NCI-H2029 (cell line): ENCODE data around the gene TRIM27.
"Not testable (repeated sequence)": the region's sequence is repeated elsewhere in the genome, so short reads cannot be mapped to it uniquely, and the experiment has no call there.

Source experiments
- DNase-seq: peaks from one replicate; lab custom pipeline; 2025; lab: John Stamatoyannopoulos, UW

Gene TRIM27, protein sequence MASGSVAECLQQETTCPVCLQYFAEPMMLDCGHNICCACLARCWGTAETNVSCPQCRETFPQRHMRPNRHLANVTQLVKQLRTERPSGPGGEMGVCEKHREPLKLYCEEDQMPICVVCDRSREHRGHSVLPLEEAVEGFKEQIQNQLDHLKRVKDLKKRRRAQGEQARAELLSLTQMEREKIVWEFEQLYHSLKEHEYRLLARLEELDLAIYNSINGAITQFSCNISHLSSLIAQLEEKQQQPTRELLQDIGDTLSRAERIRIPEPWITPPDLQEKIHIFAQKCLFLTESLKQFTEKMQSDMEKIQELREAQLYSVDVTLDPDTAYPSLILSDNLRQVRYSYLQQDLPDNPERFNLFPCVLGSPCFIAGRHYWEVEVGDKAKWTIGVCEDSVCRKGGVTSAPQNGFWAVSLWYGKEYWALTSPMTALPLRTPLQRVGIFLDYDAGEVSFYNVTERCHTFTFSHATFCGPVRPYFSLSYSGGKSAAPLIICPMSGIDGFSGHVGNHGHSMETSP

DNA sequence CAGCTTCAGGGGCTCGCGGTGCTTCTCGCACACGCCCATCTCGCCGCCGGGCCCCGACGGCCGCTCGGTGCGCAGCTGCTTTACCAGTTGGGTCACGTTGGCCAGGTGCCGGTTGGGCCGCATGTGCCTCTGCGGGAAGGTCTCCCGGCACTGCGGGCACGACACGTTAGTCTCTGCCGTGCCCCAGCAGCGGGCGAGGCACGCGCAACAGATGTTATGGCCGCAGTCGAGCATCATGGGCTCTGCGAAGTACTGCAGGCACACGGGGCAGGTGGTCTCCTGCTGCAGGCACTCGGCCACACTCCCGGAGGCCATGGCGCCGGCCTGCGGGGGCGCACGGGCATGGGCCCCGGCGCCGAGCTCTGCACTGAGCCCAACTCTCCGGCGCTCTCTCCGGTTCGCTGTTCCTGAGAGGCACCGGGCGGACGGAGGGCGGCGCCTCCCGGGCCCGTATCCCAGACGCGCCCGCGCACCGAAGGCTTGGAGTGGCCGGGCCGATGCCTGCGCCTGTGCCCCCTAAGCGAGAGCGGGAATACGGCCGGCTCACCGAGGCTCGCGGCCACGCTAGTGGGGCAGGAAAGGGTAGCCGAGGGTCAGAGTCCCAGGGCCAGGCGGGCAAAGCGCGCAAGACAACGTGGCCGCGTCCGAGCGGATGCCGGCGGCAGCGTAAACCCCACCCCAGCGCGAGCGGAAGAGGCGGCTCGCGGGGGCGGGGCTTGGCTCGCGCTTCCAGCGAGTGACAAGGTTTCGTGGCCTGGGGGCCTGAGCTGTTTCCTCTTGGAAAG lies at the start of gene TRIM27:
Gene TRIM27, minus strand, starts transcription at position 668 of the 785 bp plus-strand sequence. Its CDS starts 353 bp downstream, at position 315.
- peak; percentile 90 for DNase-seq

DNA sequence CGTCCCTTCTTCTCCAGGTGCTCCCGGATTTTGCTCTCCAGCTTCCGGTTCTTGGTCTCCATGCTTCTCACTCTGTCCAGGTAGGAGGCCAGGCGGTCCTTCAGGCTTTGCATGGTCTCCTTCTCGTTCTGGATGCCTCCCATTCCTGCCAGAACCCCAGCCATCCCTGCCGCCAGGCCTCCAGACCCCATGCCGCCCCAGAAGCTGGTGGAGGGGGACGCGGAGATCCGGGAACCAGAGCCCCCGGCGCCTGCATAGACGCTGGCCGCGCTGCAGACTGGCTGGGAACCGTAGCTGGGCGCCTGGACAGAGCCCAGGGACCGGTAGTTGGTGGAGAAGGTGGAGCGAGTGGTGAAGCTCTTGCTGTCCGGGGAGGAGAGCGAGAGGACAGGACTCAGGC lies 46.3 kb upstream of the TRIM27 start:
- not testable (repeated sequence) for DNase-seq

DNA sequence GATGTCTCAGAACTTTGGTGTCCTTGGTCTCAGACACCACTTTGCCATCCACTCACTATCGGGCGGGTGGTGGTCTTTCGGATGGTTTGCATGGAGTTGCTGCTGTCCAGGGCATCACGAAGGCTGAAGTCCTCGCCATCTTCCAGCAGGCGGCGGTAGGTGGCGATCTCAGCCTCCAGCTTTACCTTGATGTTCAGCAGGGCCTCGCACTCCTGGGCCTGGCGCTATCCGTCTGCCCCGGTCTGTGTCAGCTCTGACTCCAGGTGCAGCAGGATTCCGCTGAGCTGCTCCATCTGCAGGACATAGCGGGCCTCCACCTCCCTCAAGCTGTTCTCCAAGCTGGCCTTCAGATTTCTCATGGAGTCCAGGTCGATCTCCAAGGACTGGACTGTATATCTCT lies 45.3 kb upstream of the TRIM27 start:
- no peak for DNase-seq

DNA sequence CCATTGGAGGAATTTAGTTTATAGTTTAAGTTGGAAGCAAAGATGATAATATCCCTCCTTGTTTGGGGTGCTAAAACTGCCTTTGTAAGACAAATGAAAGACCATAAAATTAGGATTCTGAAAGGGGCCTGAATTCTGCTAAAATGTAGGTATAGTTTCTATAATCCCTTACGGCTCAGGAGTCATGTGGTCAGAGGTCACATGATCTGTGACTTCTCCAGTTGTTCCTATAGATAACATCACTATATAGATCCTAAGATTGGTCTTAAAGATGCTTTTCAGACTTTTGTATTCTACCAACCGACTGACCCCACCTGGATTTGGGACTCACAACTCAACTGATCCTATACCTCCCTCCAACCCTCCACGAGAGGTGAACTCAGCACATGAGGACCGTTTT lies 44.7 kb upstream of the TRIM27 start:
- no peak for DNase-seq

DNA sequence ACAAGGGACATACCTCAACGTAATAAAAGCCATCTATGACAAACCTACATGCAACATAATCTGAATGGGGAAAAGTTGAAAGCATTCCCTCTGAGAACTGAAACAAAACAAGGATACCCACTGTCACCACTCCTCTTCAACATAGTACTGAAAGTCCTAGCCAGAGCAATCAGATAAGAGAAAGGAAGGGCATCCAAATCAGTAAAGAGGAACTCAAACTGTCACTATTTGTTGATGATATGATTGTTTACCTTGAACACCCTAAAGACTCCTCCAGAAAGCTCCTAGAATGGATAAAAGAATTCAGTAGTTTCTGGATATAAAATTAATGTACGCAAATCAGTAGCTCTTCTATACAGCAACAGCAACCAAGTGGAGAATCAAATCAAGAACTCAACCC lies 41.9 kb upstream of the TRIM27 start:
- DNase-seq, result no peak

DNA sequence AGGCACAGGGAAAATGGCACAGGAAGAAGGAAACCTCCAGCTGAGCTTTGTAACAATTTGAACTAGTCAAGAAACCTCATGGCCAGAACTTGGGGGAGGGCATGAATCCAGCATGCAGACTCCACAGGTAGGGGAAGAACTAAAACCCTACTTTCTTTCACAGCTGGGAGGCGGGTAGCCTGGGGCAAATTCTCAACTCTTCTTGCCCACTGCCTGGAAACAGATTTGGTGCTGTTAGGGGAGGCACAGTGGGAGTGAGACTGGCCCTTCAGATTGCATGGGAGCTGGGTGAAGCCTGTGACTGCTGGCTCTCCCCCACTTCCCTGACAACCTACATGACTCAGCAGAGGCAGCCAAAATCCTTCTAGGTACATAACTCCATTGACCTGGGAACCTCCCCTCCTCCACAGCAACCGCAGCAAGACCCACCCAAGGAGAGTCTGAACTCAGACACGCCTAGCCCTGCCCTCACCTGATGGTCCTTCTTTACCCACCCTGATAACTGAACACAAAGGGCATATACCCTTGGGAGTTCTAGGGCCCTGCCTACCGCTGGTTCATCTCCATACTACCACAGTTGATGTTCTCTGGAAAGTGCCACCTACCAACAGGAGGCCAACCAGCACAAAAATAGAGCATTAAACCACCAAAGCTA lies 37.2 kb upstream of the TRIM27 start:
- no peak for DNase-seq

DNA sequence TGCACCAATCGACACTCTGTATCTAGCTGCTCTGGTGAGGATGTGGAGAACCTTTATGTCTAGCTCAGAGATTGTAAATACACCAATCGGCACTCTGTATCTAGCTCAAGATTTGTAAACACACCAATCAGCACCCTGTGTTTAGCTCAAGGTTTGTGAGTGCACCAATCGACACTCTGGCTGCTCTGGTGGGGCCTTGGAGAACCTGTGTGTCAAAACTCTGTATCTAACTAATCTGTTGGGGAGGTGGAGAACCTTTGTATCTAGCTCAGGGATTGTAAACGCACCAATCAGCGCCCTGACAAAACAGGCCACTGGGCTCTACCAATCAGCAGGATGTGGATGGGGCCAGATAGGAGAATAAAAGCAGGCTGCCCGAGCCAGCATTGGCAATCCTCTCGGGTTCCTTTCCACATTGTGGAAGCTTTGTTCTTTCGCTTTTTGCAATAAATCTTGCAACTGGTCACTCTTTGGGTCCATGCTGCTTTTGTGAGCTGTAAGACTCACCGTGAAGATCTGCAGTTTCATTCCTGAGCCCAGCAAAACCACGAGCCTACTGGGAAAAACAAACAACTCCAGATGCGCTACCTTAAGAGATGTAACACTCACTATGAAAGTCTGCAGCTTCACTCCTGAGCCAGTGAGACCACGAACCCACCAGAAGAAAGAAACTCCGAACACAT lies 34.9 kb upstream of the TRIM27 start:
- DNase-seq, result not testable (repeated sequence)

DNA sequence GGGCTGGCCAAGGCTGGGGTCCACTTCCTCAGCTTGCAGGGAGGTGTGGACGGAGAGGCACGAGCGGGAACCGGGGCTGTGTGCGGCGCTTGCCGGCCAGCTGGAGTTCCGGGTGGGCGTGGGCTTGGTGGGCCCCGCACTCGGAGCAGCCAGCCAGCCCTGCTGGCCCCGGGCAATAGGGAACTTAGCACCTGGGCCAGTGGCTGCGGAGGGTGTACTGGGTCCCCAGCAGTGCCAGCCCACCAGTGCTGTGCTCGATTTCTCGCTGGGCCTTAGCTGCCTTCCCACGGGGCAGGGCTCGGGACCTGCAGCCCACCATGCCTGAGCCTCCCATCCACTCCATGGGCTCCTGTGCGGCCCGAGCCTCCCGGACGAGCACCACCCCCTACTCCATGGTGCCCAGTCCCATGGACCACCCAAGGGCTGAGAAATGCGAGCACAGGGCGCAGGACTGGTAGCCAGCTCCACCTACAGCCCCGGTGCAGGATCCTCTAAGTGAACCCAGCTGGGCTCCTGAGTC lies 34.1 kb upstream of the TRIM27 start:
- not testable (repeated sequence) for DNase-seq

DNA sequence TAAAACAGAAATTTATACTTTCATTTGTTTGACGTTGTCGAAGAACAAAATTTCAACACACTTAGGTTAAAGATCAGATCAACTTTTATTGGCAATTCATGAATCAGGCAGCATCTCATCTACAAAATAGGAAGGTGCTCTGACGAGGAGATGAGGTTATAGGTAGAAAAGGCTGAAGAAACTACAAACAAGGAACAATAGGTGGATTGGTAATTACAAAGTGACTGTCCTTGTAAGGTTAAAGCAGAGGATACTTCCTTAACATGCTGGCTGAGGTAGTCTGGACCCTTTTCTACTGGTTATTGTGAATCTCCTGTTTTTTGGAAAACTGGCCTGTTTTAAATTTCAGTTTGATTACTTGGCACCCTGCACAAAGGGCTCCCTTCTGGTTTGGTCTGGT lies 32.5 kb upstream of the TRIM27 start:
- no peak for DNase-seq

DNA sequence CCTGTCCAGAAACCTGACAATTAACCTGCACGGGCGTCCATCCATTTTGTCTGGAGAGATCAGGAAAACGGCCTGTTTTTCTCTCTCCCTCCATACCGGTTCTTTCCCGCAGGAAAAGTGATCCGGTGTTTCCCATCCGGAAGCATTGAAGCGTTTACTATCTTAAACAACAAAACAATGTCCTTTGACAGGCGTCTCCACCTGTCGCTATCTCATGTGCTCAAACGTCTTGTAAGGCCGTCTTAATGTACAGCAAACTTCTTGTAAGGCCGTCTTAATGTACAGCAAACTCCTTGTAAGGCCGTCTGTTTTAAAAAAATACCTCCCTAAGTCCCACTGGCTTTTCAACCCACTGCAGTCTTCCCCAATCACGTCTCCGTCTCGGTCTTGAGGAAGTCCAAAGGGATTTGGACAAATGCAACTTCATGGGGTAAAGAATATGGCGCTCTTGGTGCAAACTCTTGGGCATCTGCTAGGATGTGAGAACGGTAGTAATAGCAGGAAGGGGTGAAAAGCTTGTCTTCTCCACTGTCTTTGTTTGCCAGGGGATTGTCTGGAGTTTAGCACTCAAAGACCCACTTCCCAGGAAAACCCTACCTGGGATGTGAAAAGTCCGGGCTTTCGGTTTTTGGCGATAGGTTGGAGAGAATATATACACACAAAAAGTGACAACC lies 29.9 kb upstream of the TRIM27 start:
- DNase-seq, result no peak

DNA sequence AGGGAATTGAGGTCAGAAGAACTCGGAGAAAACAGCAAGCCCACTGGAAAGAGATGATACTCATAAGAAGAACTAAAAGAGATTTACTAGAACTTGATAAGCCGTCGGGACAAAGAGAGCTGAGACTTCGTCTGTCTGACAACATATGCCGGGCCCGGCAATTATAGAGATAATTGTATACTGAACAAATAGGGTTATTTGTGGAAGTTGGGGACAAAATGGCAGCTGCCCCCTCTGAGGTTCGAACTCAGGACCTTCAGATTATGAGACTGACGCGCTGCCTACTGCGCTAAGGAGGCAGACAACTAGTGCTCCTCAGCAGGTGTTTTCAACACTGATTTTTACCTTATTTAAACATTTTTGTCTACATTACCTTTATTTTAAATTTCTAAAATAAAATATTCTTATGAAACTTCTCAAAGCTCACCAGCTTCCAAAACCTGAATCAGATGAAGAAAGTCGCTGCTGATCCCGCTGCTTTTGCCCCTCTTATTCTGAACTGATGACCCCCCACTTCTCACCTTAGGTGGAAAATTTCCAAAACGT lies 29.3 kb upstream of the TRIM27 start:
- DNase-seq, result peak; percentile 21

DNA sequence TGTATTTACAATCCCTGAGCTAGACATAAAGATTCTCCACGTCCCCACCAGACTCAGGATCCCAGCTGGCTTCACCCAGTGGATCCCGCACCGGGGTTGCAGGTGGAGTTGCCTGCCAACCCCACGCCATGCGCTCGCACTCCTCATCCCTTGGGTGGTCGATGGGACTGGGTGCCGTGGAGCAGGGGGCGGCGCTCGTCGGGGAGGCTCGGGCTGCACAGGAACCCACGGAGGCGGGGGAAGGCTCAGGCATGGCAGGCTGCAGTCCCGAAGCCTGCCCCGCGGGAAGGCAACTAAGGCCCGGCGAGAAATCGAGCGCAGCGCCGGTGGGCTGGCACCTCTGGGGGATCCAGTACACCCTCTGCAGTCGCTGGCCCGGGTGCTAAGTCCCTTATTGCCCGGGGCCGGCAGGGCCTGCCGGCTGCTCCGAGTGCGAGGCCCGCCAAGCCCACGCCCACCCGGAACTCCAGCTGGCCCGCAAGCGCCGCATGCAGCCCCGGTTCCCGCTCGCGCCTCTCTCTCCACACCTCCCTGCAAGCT lies 25.9 kb upstream of the TRIM27 start:
- not testable (repeated sequence) for DNase-seq

DNA sequence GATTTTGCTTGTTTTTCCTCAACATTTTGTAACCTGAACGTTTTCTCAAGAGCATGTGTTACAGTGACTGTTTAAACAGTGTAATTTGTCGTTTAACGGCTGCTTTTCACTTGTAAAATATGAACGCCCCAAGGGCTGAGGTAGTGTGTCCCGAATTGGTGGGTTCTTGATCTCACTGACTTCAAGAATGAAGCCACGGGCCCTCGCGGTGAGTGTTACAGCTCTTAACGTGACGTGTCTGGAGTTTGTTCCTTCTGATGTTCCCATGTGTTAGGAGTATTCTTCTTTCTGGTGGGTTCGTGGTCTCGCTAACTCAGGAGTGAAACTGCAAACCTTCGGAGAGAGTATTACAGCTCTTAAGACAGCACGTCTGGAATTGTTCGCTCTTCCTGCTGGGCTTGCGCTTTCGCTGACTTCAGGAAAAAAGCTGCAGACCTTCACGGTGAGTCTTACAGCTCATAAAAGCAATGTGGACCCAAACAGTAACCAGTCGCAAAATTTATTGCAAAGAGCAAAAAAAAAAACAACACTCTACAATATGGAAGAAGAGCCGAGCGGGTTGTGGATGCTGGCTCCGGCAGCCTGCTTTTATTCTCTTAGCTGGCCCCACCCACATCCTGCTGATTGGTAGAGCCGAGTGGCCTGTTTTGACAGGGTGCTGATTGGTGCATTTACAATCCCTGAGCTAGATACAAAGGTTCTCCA lies 25.1 kb upstream of the TRIM27 start:
- DNase-seq, result no peak

DNA sequence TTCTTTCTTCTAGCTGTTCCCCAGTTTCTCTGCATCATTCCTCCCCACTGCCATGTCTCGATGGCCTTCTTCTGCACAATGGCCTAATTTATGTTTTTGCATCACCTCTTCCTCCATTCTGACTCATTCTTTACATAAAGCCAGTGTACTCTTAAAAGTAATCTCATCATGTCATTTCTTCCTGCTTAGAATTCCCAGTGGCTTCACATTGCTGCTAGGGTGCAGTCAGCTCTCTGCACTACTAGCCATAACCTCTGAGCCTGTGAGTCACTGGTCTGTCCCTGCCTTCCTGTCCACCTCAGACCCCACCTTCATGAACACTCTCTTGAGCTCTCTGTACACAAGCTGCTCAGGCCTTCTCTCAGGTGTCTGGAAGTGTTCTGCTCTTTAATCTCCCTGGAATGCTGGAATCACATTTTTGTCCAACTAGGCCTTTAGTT lies 24.1 kb upstream of the TRIM27 start:
- DNase-seq, result no peak

DNA sequence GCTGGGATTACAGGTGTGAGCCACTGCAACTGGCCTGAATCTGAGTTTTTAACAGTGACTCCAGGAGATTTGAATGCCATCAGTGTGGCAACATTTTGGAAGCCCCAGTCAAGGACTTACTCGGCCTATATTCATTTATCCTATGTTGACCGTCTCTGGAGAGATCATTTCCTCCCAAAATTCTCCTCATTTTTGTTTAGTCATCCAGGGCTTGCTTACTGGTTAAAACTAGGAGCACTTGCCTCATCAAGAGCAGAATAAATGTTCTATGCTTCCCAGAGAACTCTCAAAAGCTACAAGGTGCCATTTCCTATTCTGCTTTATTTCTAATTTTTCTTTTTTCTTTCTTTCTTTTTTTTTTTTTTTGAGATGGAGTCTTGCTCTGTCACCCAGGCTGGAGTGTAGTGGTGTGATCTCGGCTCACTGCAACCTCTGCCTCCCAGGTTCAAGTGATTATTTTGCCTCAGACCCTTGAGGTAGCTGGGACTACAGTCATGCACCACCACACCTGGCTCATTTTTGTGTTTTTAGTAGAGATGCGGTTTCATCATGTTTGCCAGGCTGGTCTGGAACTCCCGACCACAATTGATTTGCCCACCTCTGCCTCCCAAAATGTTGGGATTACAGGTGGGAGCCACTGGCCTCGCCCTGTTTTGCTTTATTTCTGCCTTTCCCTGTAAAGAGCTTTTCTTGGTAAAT lies 23.4 kb upstream of the TRIM27 start:
- no peak for DNase-seq

DNA sequence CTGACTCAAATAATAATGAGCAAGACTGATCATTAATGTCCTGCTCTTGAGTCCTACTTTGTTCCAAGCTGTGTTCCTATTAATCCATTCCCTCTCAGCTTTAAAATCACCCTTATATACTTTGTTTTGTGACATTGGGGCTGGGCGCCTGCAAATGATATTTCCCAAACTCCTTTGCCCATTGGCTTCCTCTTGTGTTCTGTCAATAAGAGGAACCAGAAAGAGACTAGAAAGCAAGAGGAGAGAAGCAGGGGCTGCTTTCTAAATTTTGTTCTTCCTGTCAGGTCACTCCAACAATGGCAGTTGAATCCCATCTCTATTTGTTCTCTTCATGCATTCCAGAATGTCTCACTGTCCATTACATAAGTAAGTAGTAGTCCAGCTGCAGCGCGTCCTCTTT lies 21.6 kb upstream of the TRIM27 start:
- DNase-seq, result no peak

DNA sequence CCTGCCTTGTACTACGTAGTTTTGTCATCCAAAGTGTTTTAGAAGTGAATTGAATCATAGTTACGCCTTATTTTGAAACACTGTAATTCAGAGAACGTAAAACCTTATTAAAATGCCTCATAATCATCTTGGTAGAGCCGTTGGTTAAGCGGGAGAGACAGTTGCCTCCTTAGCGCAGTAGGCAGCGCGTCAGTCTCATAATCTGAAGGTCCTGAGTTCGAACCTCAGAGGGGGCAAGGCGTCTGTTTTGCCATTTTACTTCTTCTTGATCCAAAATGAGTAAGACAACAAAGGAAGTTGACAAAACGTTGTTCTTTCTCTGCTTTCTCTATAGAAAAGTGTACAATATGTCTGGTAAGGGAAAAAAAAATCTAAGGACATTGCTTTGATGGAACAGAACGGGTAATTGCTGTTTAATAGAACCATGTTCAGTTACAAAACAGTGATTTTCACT lies 20.7 kb upstream of the TRIM27 start:
- peak; percentile 39 for DNase-seq

DNA sequence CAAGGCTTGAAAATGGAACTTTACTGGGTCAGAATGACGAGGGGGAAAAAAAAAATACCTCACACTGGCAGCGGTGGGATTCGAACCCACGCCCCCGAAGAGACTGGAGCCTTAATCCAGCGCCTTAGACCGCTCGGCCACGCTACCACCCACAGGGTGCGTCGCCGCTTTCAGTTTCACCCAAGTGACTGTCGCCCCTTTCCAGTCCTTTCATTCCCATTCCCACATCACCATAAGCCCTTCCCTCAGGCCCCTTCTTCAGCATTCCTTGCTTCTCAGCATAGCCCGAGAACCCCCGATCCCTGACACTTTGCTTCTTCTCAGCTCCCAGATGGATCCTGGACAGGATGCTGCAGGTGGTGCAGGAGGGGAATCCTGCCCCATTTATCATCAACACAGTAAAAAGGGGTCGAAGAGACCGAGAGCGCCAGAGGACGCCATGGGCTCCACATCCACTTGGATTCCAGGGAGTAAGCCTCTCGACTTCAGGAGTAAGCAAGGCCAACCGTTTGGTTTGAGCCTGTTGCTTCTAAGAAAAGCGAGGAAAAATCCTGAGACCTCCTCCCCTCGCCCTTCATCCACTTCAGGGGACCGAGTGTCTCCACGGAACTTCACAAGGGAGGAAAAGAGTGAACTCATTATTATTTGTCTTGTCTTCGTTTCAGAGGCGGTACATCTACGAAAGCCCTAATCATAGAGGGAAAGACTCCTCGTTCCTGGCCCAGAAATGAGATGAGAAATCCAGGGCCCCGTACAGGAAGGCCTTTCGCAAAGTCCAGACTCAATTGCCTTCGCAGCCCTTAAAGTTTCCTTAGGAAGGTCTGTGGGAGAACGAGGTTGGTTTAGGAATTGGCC lies 20.0 kb upstream of the TRIM27 start:
- peak; percentile 80 for DNase-seq
